SK-N-SH (cell line): Measurements from ENCODE around the gene USP2. TPM values are rescaled to one million over a fixed set of nuclear protein-coding genes. Genes with fewer than 3 reads are reported as not detected.

Experiments used
- CTCF ChIA-PET: fragments of 300-600, 350-600 bp; formaldehyde crosslinking; extraction: SDS; loops from one replicate; lab custom pipeline; 2021; lab: Yijun Ruan, JAX
- POLR2A ChIA-PET: fragments of 350-600 bp; sonication (Branson Sonifier 250); formaldehyde crosslinking; extraction: SDS; loops from one replicate; lab custom pipeline; 2020; ENCODE audit warnings: antibody characterized with exemption, inconsistent platforms; lab: Yijun Ruan, JAX
- DNase-seq: peaks from one replicate; pipeline ENCODE4 v3.0.0; 2012
- H2AFZ ChIP-seq: fragments of 200-600 bp; sonication (generic); 2 replicates; pipeline ENCODE4 v1.8.1; 2016; ENCODE audit warnings: antibody characterized with exemption, mild to moderate bottlenecking, low read depth
- H3F3A ChIP-seq: fragments of 200-600 bp; sonication (generic); replicated peaks from 2 replicates; pipeline ENCODE3; 2016; ENCODE audit warnings: antibody characterized with exemption, mild to moderate bottlenecking; ENCODE audit not compliant: insufficient read depth
- H3K27ac ChIP-seq, 2 experiments: fragments of 200-500 bp in 1 of 2; fragments of 200-600 bp in 1 of 2; sonication (Bioruptor generic) in 1 of 2; sonication (generic), shearing (Covaris generic) in 1 of 2; 2 replicates each; pipeline versions ENCODE4 v1.5.1 to v1.6.1; 2014 to 2016; ENCODE audit warnings: low read depth in 2 of 2, inconsistent platforms in 1 of 2, low read length in 1 of 2, mild to moderate bottlenecking in 1 of 2, mixed read lengths in 1 of 2
- H3K27me3 ChIP-seq: fragments of 200-600 bp; sonication (generic), shearing (Covaris generic); 2 replicates; pipeline ENCODE4 v1.6.1; 2016; ENCODE audit warnings: mixed run types; ENCODE audit not compliant: insufficient read depth
- H3K36me3 ChIP-seq, 2 experiments: fragments of 200-500 bp in 1 of 2; fragments of 200-600 bp in 1 of 2; sonication (Bioruptor generic) in 1 of 2; sonication (generic) in 1 of 2; replicated peaks in 1 of 2; 2 replicates each; pipeline versions ENCODE3 to v1.5.1; 2014 to 2016; ENCODE audit warnings: low read length in 1 of 2, mild to moderate bottlenecking in 1 of 2; ENCODE audit not compliant: insufficient read depth in 2 of 2, control insufficient read depth in 1 of 2
- H3K4me1 ChIP-seq, 2 experiments: fragments of 200-500 bp in 1 of 2; fragments of 200-600 bp in 1 of 2; sonication (Bioruptor generic) in 1 of 2; sonication (generic), shearing (Covaris generic) in 1 of 2; 2 replicates each; pipeline versions ENCODE4 v1.5.1 to v1.6.1; 2014 to 2016; ENCODE audit warnings: low read depth in 1 of 2, low read length in 1 of 2, mixed run types in 1 of 2; ENCODE audit not compliant: insufficient read depth in 2 of 2, control insufficient read depth in 1 of 2
- H3K4me2 ChIP-seq: fragments of 200-600 bp; sonication (generic), shearing (Covaris generic); 2 replicates; pipeline ENCODE4 v1.6.1; 2017; ENCODE audit warnings: mixed run types
- H3K4me3 ChIP-seq, 2 experiments: fragments of 200-500 bp in 1 of 2; fragments of 200-600 bp in 1 of 2; sonication (Bioruptor generic) in 1 of 2; sonication (generic), shearing (Covaris generic) in 1 of 2; 2 replicates each; pipeline versions ENCODE4 v1.5.1 to v1.8.1; 2014 to 2016; ENCODE audit warnings: low read depth in 2 of 2, inconsistent platforms in 1 of 2, low read length in 1 of 2, mild to moderate bottlenecking in 1 of 2, mixed read lengths in 1 of 2, moderate library complexity in 1 of 2
- H3K79me2 ChIP-seq: fragments of 200-600 bp; sonication (generic); 2 replicates; pipeline ENCODE4 v1.8.1; 2017; ENCODE audit warnings: mild to moderate bottlenecking; ENCODE audit not compliant: insufficient read depth
- H3K9ac ChIP-seq: fragments of 200-600 bp; sonication (generic); 2 replicates; pipeline ENCODE4 v1.6.1; 2017; ENCODE audit warnings: mixed run types
- H3K9me2 ChIP-seq: fragments of 200-600 bp; sonication (generic); 2 replicates; pipeline ENCODE4 v1.6.1; 2017; ENCODE audit warnings: mixed run types
- H3K9me3 ChIP-seq: fragments of 200-600 bp; sonication (generic); 2 replicates; pipeline ENCODE4 v1.6.1; 2017; ENCODE audit warnings: mixed run types, mild to moderate bottlenecking, moderate library complexity
- H4K20me1 ChIP-seq: fragments of 200-600 bp; sonication (generic); 2 replicates; pipeline ENCODE4 v1.6.1; 2017; ENCODE audit warnings: mild to moderate bottlenecking, mixed run types; ENCODE audit not compliant: insufficient read depth
- CHD2 ChIP-seq: fragments of 150-350 bp; IDR thresholded peaks from 2 replicates; pipeline ENCODE4 v1.6.1; 2018; ENCODE audit warnings: low read length; ENCODE audit not compliant: partially characterized antibody
- ELF1 ChIP-seq: IDR thresholded peaks from 2 replicates; pipeline ENCODE4 v1.4.0; 2012
- EZH2phosphoT487 ChIP-seq: fragments of 200-600 bp; sonication (generic); IDR thresholded peaks from 2 replicates; pipeline ENCODE4 v1.6.1; 2017; ENCODE audit warnings: low read depth, mixed run types, mild to moderate bottlenecking, antibody characterized with exemption, moderate library complexity, borderline replicate concordance
- FOSL2 ChIP-seq: IDR thresholded peaks from 2 replicates; pipeline ENCODE4 v1.4.0; 2012; ENCODE audit warnings: low read depth, mild to moderate bottlenecking, moderate library complexity, borderline replicate concordance
- FOXM1 ChIP-seq: IDR thresholded peaks from 2 replicates; pipeline ENCODE4 v1.4.0; 2012; ENCODE audit warnings: low read depth, mild to moderate bottlenecking
- GATA2 ChIP-seq: sonication (generic); formaldehyde crosslinking; IDR thresholded peaks from 2 replicates; pipeline ENCODE4 v1.5.0; 2020; ENCODE audit warnings: mild to moderate bottlenecking, missing genetic modification reagents
- IRF3 ChIP-seq: fragments of 150-350 bp; IDR thresholded peaks from 2 replicates; pipeline ENCODE4 v1.6.1; 2016; ENCODE audit warnings: mild to moderate bottlenecking, low read depth, low read length
- JUND ChIP-seq: IDR thresholded peaks from 2 replicates; pipeline ENCODE4 v1.4.0; 2012
- MAX ChIP-seq: IDR thresholded peaks from 2 replicates; pipeline ENCODE4 v1.4.0; 2012; ENCODE audit warnings: low read depth
- NFIC ChIP-seq: IDR thresholded peaks from 2 replicates; pipeline ENCODE4 v1.4.0; 2012; ENCODE audit warnings: borderline replicate concordance
- NRF1 ChIP-seq: IDR thresholded peaks from 2 replicates; pipeline ENCODE4 v1.6.1; 2012; ENCODE audit warnings: low read depth, mild to moderate bottlenecking, low read length
- PBX3 ChIP-seq: IDR thresholded peaks from 2 replicates; pipeline ENCODE4; 2012
- RAD21 ChIP-seq: IDR thresholded peaks from 2 replicates; pipeline ENCODE4 v1.6.1; 2012; ENCODE audit warnings: mild to moderate bottlenecking, low read length
- RCOR1 ChIP-seq: fragments of 150-350 bp; IDR thresholded peaks from 2 replicates; pipeline ENCODE4 v1.6.1; 2017; ENCODE audit warnings: antibody characterized with exemption, low read length
- RXRA ChIP-seq: IDR thresholded peaks from 2 replicates; pipeline ENCODE4 v1.4.0; 2012; ENCODE audit warnings: low read depth, mild to moderate bottlenecking, borderline replicate concordance
- SIN3A ChIP-seq: IDR thresholded peaks from 2 replicates; pipeline ENCODE4 v1.6.1; 2012; ENCODE audit warnings: low read depth, mild to moderate bottlenecking, low read length, moderate library complexity, borderline replicate concordance
- SMC3 ChIP-seq: IDR thresholded peaks from 2 replicates; pipeline ENCODE4 v1.6.1; 2012; ENCODE audit warnings: low read depth, low read length, improper control_type of control experiment
- TAF1 ChIP-seq: IDR thresholded peaks from 2 replicates; pipeline ENCODE4 v1.6.1; 2012; ENCODE audit warnings: low read depth, mild to moderate bottlenecking, low read length, moderate library complexity, borderline replicate concordance
- USF1 ChIP-seq: IDR thresholded peaks from 2 replicates; pipeline ENCODE4 v1.4.0; 2012; ENCODE audit warnings: low read depth, borderline replicate concordance
- USF2 ChIP-seq: fragments of 150-350 bp; IDR thresholded peaks from 2 replicates; pipeline ENCODE4 v1.6.1; 2017; ENCODE audit warnings: antibody characterized with exemption, low read length, low read depth, borderline replicate concordance
- YY1 ChIP-seq: IDR thresholded peaks from 2 replicates; pipeline ENCODE4 v1.4.0; 2012; ENCODE audit warnings: low read depth, mild to moderate bottlenecking
- WGBS: methylation state at CpG from one replicate; pipeline ENCODE4 v1.1.6; 2017; ENCODE audit warnings: low lambda C conversion rate; 5-methylcytosine and 5-hydroxymethylcytosine counted together
- polyA plus RNA-seq, 3 experiments: library from polyadenylated mRNA; depleted of rRNA; stranded (reverse); fragments of >200 nt; gene quantifications; 2 replicates each; pipeline ENCODE4 v1.2.3, GENCODE V29; 2012

USP2 gene
- polyA plus RNA-seq, 1 of the 3 experiments (the other 2 are of a cell fraction): 0.97 TPM

GRCh38 chr11:119361056-119361787, 20.3 kb downstream of the USP2 start (continued):
- peak; percentile 69 for TF ChIP-seq JUND
- TF ChIP-seq ELF1: no peak
- 0 out of 2 replicates have a peak, but pooled peaks have one; percentile 21 for TF ChIP-seq FOSL2
- TF ChIP-seq SIN3A: no peak; the same call in 1 of the 2 replicates
- no peak for TF ChIP-seq CHD2
- no peak for TF ChIP-seq EZH2phosphoT487
- TF ChIP-seq GATA2 (CRISPR knock-in tag): no peak
- TF ChIP-seq USF1: no peak
- no peak for TF ChIP-seq IRF3
- peak; percentile 5 for TF ChIP-seq RXRA

- H3K4me2 ChIP-seq: no peak overlapping the region
- whole genome bisulfite sequencing: 90% methylated on average over 5 of the region's 10 CpGs
- DNase-seq: no peak
- H3K79me2 ChIP-seq: no peaks in the 10 kb centered on the region
- H3K27ac ChIP-seq: no peak overlapping the region
- no peak overlapping the region for H3K4me3 ChIP-seq
- no peaks in the 10 kb centered on the region for H3K27me3 ChIP-seq
- no peaks in the 10 kb centered on the region for H4K20me1 ChIP-seq
- H3K9me3 ChIP-seq: no peaks in the 10 kb centered on the region
- H3K36me3 ChIP-seq: peaks cover 0 to 3% of the 10 kb centered on the region in 2 experiments
- CTCF ChIA-PET: interaction anchor here (1.4 to 5.1 kb wide), 6 partner anchors 12 to 116 kb away, joined by 5 to 308 read pairs (median 66); partner anchors contain the start of genes C1QTNF5, MFRP and USP2
- POLR2A ChIA-PET: no interaction called here
- TF ChIP-seq RCOR1 (no peak), TAF1 (no peak), NFIC (no peak), NRF1 (no peak), FOXM1 (no peak), ELF1 (no peak), RAD21 (no peak), MAX (no peak), SMC3 (no peak), PBX3 (no peak), SIN3A (no peak), USF2 (no peak), YY1 (no peak), EZH2phosphoT487 (no peak), CHD2 (no peak)
- peaks cover 22 to 38% of the 10 kb centered on the region in 2 experiments; a peak in 3 of 4 replicates for H3K4me1 ChIP-seq
- H3K9ac ChIP-seq: no peak overlapping the region
- no peak overlapping the region for H2AFZ ChIP-seq
- H3K9me2 ChIP-seq: no peaks in the 10 kb centered on the region
- H3F3A ChIP-seq: peaks cover 21% of the 10 kb centered on the region
Observed at GRCh38 chr11:119359365-119360214, 21.9 kb downstream of the USP2 start.
